Neuronal stem cell (in vitro differentiated cells): ENCODE data around the gene S100A13.
A peak's percentile ranks its signal among the peaks of the same experiment; 100 is the strongest.

Experiments used
- DNase-seq: peaks from one replicate; pipeline ENCODE4 v3.0.0-alpha.2; 2013; ENCODE audit warnings: low spot score
- H2AFZ ChIP-seq: one replicate; pipeline ENCODE4 v1.6.1; 2013; ENCODE audit warnings: mild to moderate bottlenecking, low read length, inconsistent platforms
- H2AK5ac ChIP-seq: 2 replicates; pipeline ENCODE4 v1.6.1; 2013; ENCODE audit warnings: low read depth, mild to moderate bottlenecking, inconsistent platforms, low read length, moderate library complexity, mixed read lengths
- H2BK120ac ChIP-seq: 2 replicates; pipeline ENCODE4 v1.6.1; 2013; ENCODE audit warnings: low read depth, mild to moderate bottlenecking, inconsistent platforms, low read length, moderate library complexity, mixed read lengths
- H2BK12ac ChIP-seq: one replicate; pipeline ENCODE4 v1.6.1; 2013; ENCODE audit warnings: low read length, inconsistent platforms
- H2BK15ac ChIP-seq: 2 replicates; pipeline ENCODE4 v1.6.1; 2013; ENCODE audit warnings: mild to moderate bottlenecking, low read length, inconsistent platforms, mixed read lengths
- H2BK5ac ChIP-seq: one replicate; pipeline ENCODE4 v1.6.1; 2013; ENCODE audit warnings: inconsistent platforms, mild to moderate bottlenecking, low read length, moderate library complexity
- H3K14ac ChIP-seq: one replicate; pipeline ENCODE4 v1.6.1; 2013; ENCODE audit warnings: low read length, inconsistent platforms
- H3K18ac ChIP-seq: 2 replicates; pipeline ENCODE4 v1.6.1; 2013; ENCODE audit warnings: low read length, inconsistent platforms
- H3K23ac ChIP-seq: 2 replicates; pipeline ENCODE4 v1.6.1; 2013; ENCODE audit warnings: low read depth, mild to moderate bottlenecking, mixed read lengths, low read length, inconsistent platforms; ENCODE audit not compliant: poor library complexity
- H3K27ac ChIP-seq: replicated peaks from 3 replicates; pipeline ENCODE4 v1.5.1; 2013; ENCODE audit warnings: low read length, inconsistent platforms
- H3K27me3 ChIP-seq, 3 experiments: 2 replicates each; pipeline ENCODE4 v1.6.1; 2013; ENCODE audit warnings: low read length in 3 of 3, mild to moderate bottlenecking in 2 of 3, inconsistent platforms in 1 of 3, low read depth in 1 of 3, mixed read lengths in 1 of 3, moderate library complexity in 1 of 3; ENCODE audit not compliant: control insufficient read depth in 3 of 3, insufficient read depth in 3 of 3
- H3K36me3 ChIP-seq, 2 donors: replicated peaks in 1 of 2; 2 replicates each; pipeline ENCODE4 v1.6.1; 2013; ENCODE audit warnings: low read length in 2 of 2; ENCODE audit not compliant: control insufficient read depth in 2 of 2, insufficient read depth in 2 of 2
- H3K4ac ChIP-seq: 2 replicates; pipeline ENCODE4 v1.6.1; 2013; ENCODE audit warnings: inconsistent platforms, mild to moderate bottlenecking, low read length, moderate library complexity
- H3K4me1 ChIP-seq, 2 donors: 1 replicate in 1 of 2; 2 replicates in 1 of 2; pipeline ENCODE4 v1.6.1; 2013; ENCODE audit warnings: low read length in 2 of 2, low read depth in 1 of 2; ENCODE audit not compliant: control insufficient read depth in 2 of 2, insufficient read depth in 1 of 2
- H3K4me2 ChIP-seq: one replicate; pipeline ENCODE4 v1.6.1; 2013; ENCODE audit warnings: mild to moderate bottlenecking, low read length, inconsistent platforms; ENCODE audit not compliant: insufficient read depth, poor library complexity, severe bottlenecking
- H3K4me3 ChIP-seq, 2 donors: 2 replicates each; pipeline ENCODE4 v1.5.1; 2013; ENCODE audit warnings: low read length in 2 of 2, mild to moderate bottlenecking in 2 of 2, inconsistent platforms in 1 of 2, moderate library complexity in 1 of 2
- H3K79me1 ChIP-seq: one replicate; pipeline ENCODE4 v1.6.1; 2013; ENCODE audit warnings: low read depth, mild to moderate bottlenecking, inconsistent platforms, low read length, moderate library complexity
- H3K9ac ChIP-seq: one replicate; pipeline ENCODE4 v1.6.1; 2013; ENCODE audit warnings: mild to moderate bottlenecking, low read depth, low read length, inconsistent platforms; ENCODE audit not compliant: poor library complexity
- H3K9me3 ChIP-seq, 2 donors: replicated peaks in 1 of 2; 2 replicates each; pipeline versions ENCODE3 to v1.6.1; 2013; ENCODE audit warnings: low read length in 2 of 2, mild to moderate bottlenecking in 2 of 2, inconsistent platforms in 1 of 2, low read depth in 1 of 2, mixed read lengths in 1 of 2, moderate library complexity in 1 of 2; ENCODE audit not compliant: control insufficient read depth in 2 of 2, insufficient read depth in 1 of 2
- H4K8ac ChIP-seq: one replicate; pipeline ENCODE4 v1.6.1; 2013; ENCODE audit warnings: low read depth, mild to moderate bottlenecking, inconsistent platforms, low read length, moderate library complexity
- H4K91ac ChIP-seq: one replicate; pipeline ENCODE4 v1.6.1; 2013; ENCODE audit warnings: low read length, low read depth, mild to moderate bottlenecking, inconsistent platforms; ENCODE audit not compliant: poor library complexity
- WGBS, 2 donors: extraction: QIAGEN DNeasy Blood & Tissue Kit; methylation state at CpG; one replicate each; pipeline ENCODE4 v1.1.7; 2013; ENCODE audit warnings: missing lambda C conversion rate in 2 of 2, mixed read lengths in 1 of 2; ENCODE audit not compliant: insufficient read length in 2 of 2, insufficient replicate concordance in 1 of 2; ENCODE audit errors: extremely low coverage in 2 of 2; 5-methylcytosine and 5-hydroxymethylcytosine counted together

Gene S100A13

GRCh38 chr1:153627715-153628626 lies 666 bp upstream of the S100A13 start, which contains the start of gene S100A1:
Gene S100A1, plus strand, starts transcription at chr1:153628434. Its CDS starts 2,088 bp downstream, at chr1:153630522.
- Histone ChIP-seq H3K14ac (no peak within 1 kb of the TSS), H3K36me3 (peaks cover 0 to 19% of the 10 kb centered on the region in 2 donors), H4K91ac (no peak within 1 kb of the TSS), H3K9me3 (no peaks in the 10 kb centered on the region), H4K8ac (no peak within 1 kb of the TSS), H2AK5ac (peak within 1 kb of the TSS; percentile 76), H3K9ac (peak within 1 kb of the TSS; percentile 1), H3K27me3 (no peaks in the 10 kb centered on the region), H2BK120ac (peak within 1 kb of the TSS; percentile 78), H3K79me1 (peaks cover 3% of the 10 kb centered on the region), H3K4ac (no peak within 1 kb of the TSS), H2BK5ac (peak within 1 kb of the TSS; percentile 67), H2AFZ (peak within 1 kb of the TSS; percentile 88), H3K4me3 (peak within 1 kb of the TSS; percentile 59 to 72), H3K27ac (peak within 1 kb of the TSS; percentile 85), H2BK15ac (peak within 1 kb of the TSS; percentile 78), H3K23ac (peak within 1 kb of the TSS; percentile 11), H3K4me1 (peaks cover 12 to 13% of the 10 kb centered on the region in 2 donors), H3K4me2 (peak within 1 kb of the TSS; percentile 79), H3K18ac (peak within 1 kb of the TSS; percentile 97), H2BK12ac (peak within 1 kb of the TSS; percentile 68)
- no peak for DNase-seq
- no CpG with 5 or more reads among the region's 10 CpGs for WGBS, 2 donors

GRCh38 chr1:153626477-153626903 lies 815 bp downstream of the S100A13 start:
- Histone ChIP-seq H3K27ac (no peak overlapping the region), H3K79me1 (peaks cover 3% of the 10 kb centered on the region), H3K36me3 (peaks cover 0 to 27% of the 10 kb centered on the region in 2 donors), H3K9me3 (no peaks in the 10 kb centered on the region), H3K4me1 (peaks cover 12 to 13% of the 10 kb centered on the region in 2 donors), H2AFZ (peak overlapping the region; percentile 88), H2BK15ac (peak overlapping the region; percentile 78), H3K9ac (no peak overlapping the region), H2AK5ac (peak overlapping the region; percentile 82), H2BK5ac (no peak overlapping the region), H3K14ac (peak overlapping the region; percentile 12), H3K27me3 (no peaks in the 10 kb centered on the region), H3K4me2 (peak overlapping the region; percentile 79), H4K91ac (no peak overlapping the region), H3K23ac (no peak overlapping the region), H2BK120ac (peak overlapping the region; percentile 77), H2BK12ac (peak overlapping the region; percentile 68), H3K4me3 (peak overlapping the region in 1 of 2 donors; percentile 59), H4K8ac (peak overlapping the region; percentile 29), H3K4ac (peak overlapping the region; percentile 58), H3K18ac (peak overlapping the region; percentile 97)
- WGBS, 2 donors, result no CpG with 5 or more reads among the region's 3 CpGs
- no peak for DNase-seq

- no peak overlapping the region for H2AK5ac ChIP-seq
- no peaks in the 10 kb centered on the region for H3K27me3 ChIP-seq
- no peak overlapping the region for H4K91ac ChIP-seq
- no peak overlapping the region for H3K4ac ChIP-seq
- H3K27ac ChIP-seq, result no peak overlapping the region
- H2BK5ac ChIP-seq, result no peak overlapping the region
- H4K8ac ChIP-seq, result no peak overlapping the region
- H2BK12ac ChIP-seq, result no peak overlapping the region
- H2AFZ ChIP-seq, result no peak overlapping the region
- peaks cover 12 to 13% of the 10 kb centered on the region in 2 donors for H3K4me1 ChIP-seq
- H2BK15ac ChIP-seq, result no peak overlapping the region
- DNase-seq, result no peak
- H3K36me3 ChIP-seq, result peaks cover 0 to 35% of the 10 kb centered on the region in 2 donors
- no peak overlapping the region for H2BK120ac ChIP-seq
- H3K4me3 ChIP-seq, result no peak overlapping the region
- no peak overlapping the region for H3K14ac ChIP-seq
- H3K79me1 ChIP-seq, result peaks cover 3% of the 10 kb centered on the region
- WGBS, 2 donors, result no CpG with 5 or more reads among the region's 10 CpGs
- no peak overlapping the region for H3K9ac ChIP-seq
- H3K9me3 ChIP-seq, result no peaks in the 10 kb centered on the region
- H3K18ac ChIP-seq, result no peak overlapping the region
- H3K23ac ChIP-seq, result no peak overlapping the region
- H3K4me2 ChIP-seq, result no peak overlapping the region
Observed at GRCh38 chr1:153624965-153625611, 2.2 kb downstream of the S100A13 start.

GRCh38 chr1:153623101-153623500 lies 4.2 kb downstream of the S100A13 start:
- Histone ChIP-seq H3K4ac (no peak overlapping the region), H2AK5ac (no peak overlapping the region), H3K27me3 (no peaks in the 10 kb centered on the region), H2AFZ (no peak overlapping the region), H3K4me1 (peaks cover 10 to 11% of the 10 kb centered on the region in 2 donors), H3K9ac (no peak overlapping the region), H3K14ac (no peak overlapping the region), H2BK15ac (no peak overlapping the region), H3K23ac (no peak overlapping the region), H2BK120ac (no peak overlapping the region), H3K18ac (no peak overlapping the region), H3K27ac (no peak overlapping the region), H4K8ac (no peak overlapping the region), H3K36me3 (peaks cover 4 to 50% of the 10 kb centered on the region in 2 donors), H3K9me3 (no peaks in the 10 kb centered on the region), H2BK5ac (no peak overlapping the region), H3K4me2 (no peak overlapping the region), H2BK12ac (no peak overlapping the region), H3K79me1 (peaks cover 3% of the 10 kb centered on the region), H3K4me3 (no peak overlapping the region), H4K91ac (no peak overlapping the region)
- DNase-seq, result no peak
- WGBS, 2 donors, result no CpG with 5 or more reads among the region's 7 CpGs
